SK-MEL-5 (cell line): ENCODE data around the gene LCNL1. TPM values are rescaled to one million over a fixed set of nuclear protein-coding genes. Genes with fewer than 3 reads are reported as not detected.

Experiments
- DNase-seq: peaks from one replicate; pipeline ENCODE4 v3.0.0-alpha.2; 2016; ENCODE audit warnings: low read depth, low spot score
- in situ Hi-C: cut with HindIII; loops from 2 replicates; pipeline ENCODE4 v1.10.0; 2016; ENCODE audit warnings: low sequenced_read_pairs, high pct_unique_total_duplicates, low pct_unique_long_range_greater_than_20kb
- total RNA-seq: library from RNA; depleted of rRNA; stranded (reverse); fragments of >200 nt; shearing (Covaris generic); gene quantifications from 2 replicates; pipeline ENCODE4 v1.2.3, GENCODE V29; 2014; rRNA removed

Gene LCNL1
- total RNA-seq, 1 experiment from 2014 or later = not detected

- in situ Hi-C loops = loop anchor here (25.0 kb wide), 1 partner anchor 97 kb away; the partner anchor contains the start of genes C8G and FBXW5
- DNase-seq = no peak
Observed at GRCh38 chr9:137034039-137034708, 51.4 kb downstream of the LCNL1 start.

DNA sequence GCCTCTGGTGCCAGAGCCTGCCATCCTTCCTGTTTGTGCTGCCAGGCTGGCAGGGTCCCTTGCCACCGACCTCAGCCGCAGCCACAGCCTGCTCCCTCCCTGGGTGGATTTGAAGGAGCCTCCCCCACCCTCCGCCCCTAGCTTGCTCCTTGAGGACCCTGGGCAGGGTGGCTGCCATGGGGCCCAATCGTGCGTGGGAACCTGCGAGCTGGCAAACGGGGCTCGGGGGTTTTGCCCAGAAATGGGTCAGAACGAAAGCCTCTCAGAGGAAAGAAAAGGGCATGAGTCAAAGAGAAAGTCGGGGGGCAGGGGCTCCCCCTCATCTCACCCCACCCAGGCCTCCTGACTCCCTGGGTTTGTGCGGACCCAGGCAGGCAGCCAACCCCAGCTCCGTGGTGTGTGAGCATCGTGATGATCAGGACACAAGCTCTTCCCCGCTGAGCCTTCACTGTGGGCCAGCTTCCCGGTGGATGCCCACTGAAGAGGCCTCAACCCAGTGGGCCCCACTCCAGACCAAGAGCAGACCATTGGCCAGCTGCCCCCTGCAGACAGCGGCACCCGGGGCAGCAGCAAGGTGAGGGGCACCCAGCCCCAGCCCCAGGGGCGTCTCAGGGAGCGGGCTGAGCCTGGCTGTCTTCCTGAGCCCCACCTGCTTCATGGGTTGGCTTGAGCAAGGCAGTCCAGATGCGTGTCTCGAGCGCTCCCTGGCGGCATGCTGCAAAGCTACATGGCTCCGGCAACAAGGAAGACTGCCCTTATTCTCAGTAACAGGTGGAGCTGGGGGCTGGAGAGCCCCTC is 52.1 kb downstream of the LCNL1 start:
- in situ Hi-C loops = loop anchor here (25.0 kb wide), 1 partner anchor 98 kb away; the partner anchor contains the start of genes C8G and FBXW5

More for the DNA sequence above, 52.1 kb downstream of the LCNL1 start:
- DNase-seq = peak; percentile 84

Other genes starting within 250 kb of the LCNL1 start
- gene LCN10, start 240.1 kb upstream of the LCNL1 start, total RNA-seq = not detected in 2 replicates
- gene LCN6, start 234.5 kb upstream of the LCNL1 start, total RNA-seq = not detected in 2 replicates
- not detected in 2 replicates for gene LCN8, start 224.8 kb upstream of the LCNL1 start, total RNA-seq
- 0.05 and 0.21 TPM in 2 replicates for gene LCN15, start 218.5 kb upstream of the LCNL1 start, total RNA-seq
- 47.1 and 50.8 TPM in 2 replicates for gene TMEM141, start 191.6 kb upstream of the LCNL1 start, total RNA-seq
- gene CCDC183, start 186.7 kb upstream of the LCNL1 start, total RNA-seq = 0.08 and 0.42 TPM in 2 replicates
- gene RABL6, start 175.0 kb upstream of the LCNL1 start, total RNA-seq = 57.4 and 62.6 TPM in 2 replicates
- 1.2 and 1.4 TPM in 2 replicates for gene AJM1, start 140.5 kb upstream of the LCNL1 start, total RNA-seq
- 101 TPM in 2 replicates for gene PHPT1, start 133.6 kb upstream of the LCNL1 start, total RNA-seq
- gene MAMDC4, start 130.6 kb upstream of the LCNL1 start, total RNA-seq = 0.80 and 1.3 TPM in 2 replicates
- gene EDF1, start 116.7 kb upstream of the LCNL1 start, total RNA-seq = 356 and 392 TPM in 2 replicates
- 13.5 and 16.4 TPM in 2 replicates for gene TRAF2, start 96.5 kb upstream of the LCNL1 start, total RNA-seq
- 141 and 174 TPM in 2 replicates for gene FBXW5, start 38.3 kb upstream of the LCNL1 start, total RNA-seq
- 0.45 and 0.53 TPM in 2 replicates for gene C8G, start 37.8 kb upstream of the LCNL1 start, total RNA-seq
- not detected in 2 replicates for gene LCN12, start 30.7 kb upstream of the LCNL1 start, total RNA-seq
- gene PTGDS, start 5.5 kb upstream of the LCNL1 start, total RNA-seq = not detected in 2 replicates
- 31.7 and 46.0 TPM in 2 replicates for gene PAXX, start 9.4 kb downstream of the LCNL1 start, total RNA-seq
- gene CLIC3, start 13.6 kb downstream of the LCNL1 start, total RNA-seq = not detected in 2 replicates
- gene ABCA2, start 45.2 kb downstream of the LCNL1 start, total RNA-seq = 8.6 and 9.5 TPM in 2 replicates
- not detected in 2 replicates for gene FUT7, start 49.1 kb downstream of the LCNL1 start, total RNA-seq
- 2.2 and 3.5 TPM in 2 replicates for gene NPDC1, start 63.2 kb downstream of the LCNL1 start, total RNA-seq
- not detected in 2 replicates for gene ENTPD2, start 71.1 kb downstream of the LCNL1 start, total RNA-seq
- 8.1 and 8.7 TPM in 2 replicates for gene SAPCD2, start 87.6 kb downstream of the LCNL1 start, total RNA-seq
- gene UAP1L1, start 94.5 kb downstream of the LCNL1 start, total RNA-seq = 22.5 and 23.4 TPM in 2 replicates
- 84.8 and 85.2 TPM in 2 replicates for gene MAN1B1, start 104.0 kb downstream of the LCNL1 start, total RNA-seq
- gene DPP7, start 131.7 kb downstream of the LCNL1 start, total RNA-seq = 171 and 178 TPM in 2 replicates
- gene GRIN1, start 156.2 kb downstream of the LCNL1 start, total RNA-seq = 0.05 TPM in 1 of 2 replicates, not detected in the other
- 0.40 TPM in 1 of 2 replicates, not detected in the other for gene LRRC26, start 187.1 kb downstream of the LCNL1 start, total RNA-seq
- gene TMEM210, start 189.1 kb downstream of the LCNL1 start, total RNA-seq = not detected in 2 replicates
- 9.0 and 12.0 TPM in 2 replicates for gene ANAPC2, start 205.6 kb downstream of the LCNL1 start, total RNA-seq
- 59.2 and 60.9 TPM in 2 replicates for gene SSNA1, start 205.7 kb downstream of the LCNL1 start, total RNA-seq
- 8.6 and 9.3 TPM in 2 replicates for gene TPRN, start 217.7 kb downstream of the LCNL1 start, total RNA-seq
- 38.3 and 44.1 TPM in 2 replicates for gene TMEM203, start 222.7 kb downstream of the LCNL1 start, total RNA-seq
- 5.1 and 6.4 TPM in 2 replicates for gene NDOR1, start 222.7 kb downstream of the LCNL1 start, total RNA-seq
- gene RNF208, start 239.2 kb downstream of the LCNL1 start, total RNA-seq = not detected in 2 replicates
- gene CYSRT1, start 242.2 kb downstream of the LCNL1 start, total RNA-seq = 0.21 and 0.59 TPM in 2 replicates
- not detected in 2 replicates for gene RNF224, start 244.5 kb downstream of the LCNL1 start, total RNA-seq
- not detected in 2 replicates for gene SLC34A3, start 247.9 kb downstream of the LCNL1 start, total RNA-seq